OCI-LY1 (cell line): ENCODE data around the gene CSNK2A1.

ENCODE experiments used
- H2AFZ ChIP-seq: fragments of 200-600 bp; sonication (generic), shearing (Covaris generic); 2 replicates; pipeline ENCODE4 v1.6.0; 2014; ENCODE audit warnings: antibody characterized with exemption, mild to moderate bottlenecking, low read length
- H3F3A ChIP-seq: fragments of 200-600 bp; sonication (generic), shearing (Covaris generic); 2 replicates; pipeline ENCODE4 v1.6.0; 2014; ENCODE audit warnings: mild to moderate bottlenecking, antibody characterized with exemption, low read length, moderate library complexity; ENCODE audit not compliant: insufficient read depth
- H3K27ac ChIP-seq: fragments of 200-600 bp; sonication (generic); 2 replicates; pipeline ENCODE4 v1.5.1; 2014; ENCODE audit warnings: low read length, mixed run types, mild to moderate bottlenecking, low read depth; ENCODE audit not compliant: poor library complexity, severe bottlenecking
- H3K27me3 ChIP-seq: fragments of 200-600 bp; sonication (generic); 2 replicates; pipeline ENCODE4 v1.6.0; 2014; ENCODE audit warnings: antibody characterized with exemption, mild to moderate bottlenecking, low read length, moderate library complexity; ENCODE audit not compliant: insufficient read depth
- H3K36me3 ChIP-seq: fragments of 200-600 bp; sonication (generic); 2 replicates; pipeline ENCODE4 v1.6.1; 2014; ENCODE audit warnings: mild to moderate bottlenecking, antibody characterized with exemption, low read length, moderate library complexity, mixed read lengths; ENCODE audit not compliant: insufficient read depth
- H3K4me1 ChIP-seq: fragments of 200-600 bp; sonication (generic); 2 replicates; pipeline ENCODE4 v1.5.1; 2014; ENCODE audit warnings: mild to moderate bottlenecking, low read length, moderate library complexity; ENCODE audit not compliant: insufficient read depth, severe bottlenecking
- H3K4me2 ChIP-seq: fragments of 200-600 bp; sonication (generic), shearing (Covaris generic); 2 replicates; pipeline ENCODE4 v1.6.1; 2014; ENCODE audit warnings: low read length
- H3K4me3 ChIP-seq: fragments of 200-600 bp; sonication (generic); 2 replicates; pipeline ENCODE4 v1.5.1; 2014; ENCODE audit warnings: low read length, low read depth, mild to moderate bottlenecking, mixed read lengths; ENCODE audit not compliant: poor library complexity, severe bottlenecking
- H3K79me2 ChIP-seq: fragments of 200-600 bp; shearing (Covaris generic); 2 replicates; pipeline ENCODE4 v1.6.1; 2016; ENCODE audit warnings: mixed run types, low read length, mixed read lengths; ENCODE audit not compliant: insufficient read depth
- H3K9ac ChIP-seq: fragments of 200-600 bp; sonication (generic), shearing (Covaris generic); 2 replicates; pipeline ENCODE4 v1.6.1; 2014; ENCODE audit warnings: mild to moderate bottlenecking, low read length, mixed read lengths
- H3K9me2 ChIP-seq: fragments of 200-600 bp; sonication (generic), shearing (Covaris generic); 2 replicates; pipeline ENCODE4 v1.6.1; 2014; ENCODE audit warnings: low read depth, mild to moderate bottlenecking, low read length, mixed read lengths
- H3K9me3 ChIP-seq: fragments of 200-600 bp; shearing (Covaris generic); 2 replicates; pipeline ENCODE4 v1.6.1; 2014; ENCODE audit warnings: low read length, mixed read lengths
- H4K20me1 ChIP-seq: fragments of 200-600 bp; sonication (generic), shearing (Covaris generic); 2 replicates; pipeline ENCODE4 v1.6.0; 2016; ENCODE audit warnings: mild to moderate bottlenecking, low read length; ENCODE audit not compliant: insufficient read depth
- EZH2 ChIP-seq: fragments of 200-600 bp; sonication (generic), shearing (Covaris generic); IDR thresholded peaks from 2 replicates; pipeline ENCODE4 v1.8.0; 2017; ENCODE audit warnings: borderline replicate concordance, mixed run types, mild to moderate bottlenecking, antibody characterized with exemption, low read length, moderate library complexity, mixed read lengths
- TF ChIP-seq, protein P1 (sequence below): fragments of 200-600 bp; sonication (generic), shearing (Covaris generic); IDR thresholded peaks from 2 replicates; pipeline ENCODE4 v1.5.1; 2017; ENCODE audit warnings: mild to moderate bottlenecking, antibody characterized with exemption, low read length, moderate library complexity, mixed read lengths

CSNK2A1 gene

DNA sequence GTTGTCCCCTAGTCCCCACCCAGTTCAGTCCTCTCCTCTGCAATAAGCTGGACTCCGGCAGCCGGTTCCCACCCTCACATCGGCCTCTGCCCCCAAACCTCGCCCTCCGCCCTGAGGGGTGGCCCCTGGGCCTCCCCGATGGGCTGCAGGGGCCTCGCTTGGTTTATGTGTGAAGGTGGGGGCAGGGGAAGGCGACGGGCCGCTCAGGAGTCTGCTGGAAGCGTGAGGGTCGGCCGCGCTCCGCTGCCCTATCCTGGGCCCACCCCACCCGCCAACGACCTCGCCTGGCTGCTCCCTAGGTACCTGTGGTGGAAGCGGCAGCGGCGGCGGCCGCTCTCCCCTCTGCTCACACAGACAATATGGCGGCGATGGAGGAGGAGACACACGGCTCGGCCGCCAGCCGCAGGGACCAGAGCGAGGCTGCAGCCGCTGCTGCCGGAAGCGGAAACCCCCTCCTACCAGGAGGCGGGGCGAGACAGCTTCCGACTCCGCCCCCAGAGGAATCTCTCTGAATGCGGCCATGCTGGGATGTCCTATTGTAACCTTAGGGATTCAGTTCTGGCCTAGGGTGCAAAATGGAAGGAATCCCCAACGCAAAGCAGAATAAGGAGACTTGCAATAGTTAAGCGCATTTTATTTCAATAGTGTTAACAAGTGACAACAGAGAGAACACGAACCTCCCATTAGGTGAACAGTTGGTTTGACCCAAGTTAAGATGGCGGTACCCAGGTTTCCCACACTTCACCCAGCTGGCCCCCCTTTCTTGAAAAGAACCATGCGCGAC is at the start of gene CSNK2A1:
Gene CSNK2A1 (minus strand): TSS at position 422 of the 784 bp plus-strand sequence. CDS start 35,239 bp downstream, outside the sequence.
- TF ChIP-seq EZH2: no peak
- TF ChIP-seq, protein P1, sequence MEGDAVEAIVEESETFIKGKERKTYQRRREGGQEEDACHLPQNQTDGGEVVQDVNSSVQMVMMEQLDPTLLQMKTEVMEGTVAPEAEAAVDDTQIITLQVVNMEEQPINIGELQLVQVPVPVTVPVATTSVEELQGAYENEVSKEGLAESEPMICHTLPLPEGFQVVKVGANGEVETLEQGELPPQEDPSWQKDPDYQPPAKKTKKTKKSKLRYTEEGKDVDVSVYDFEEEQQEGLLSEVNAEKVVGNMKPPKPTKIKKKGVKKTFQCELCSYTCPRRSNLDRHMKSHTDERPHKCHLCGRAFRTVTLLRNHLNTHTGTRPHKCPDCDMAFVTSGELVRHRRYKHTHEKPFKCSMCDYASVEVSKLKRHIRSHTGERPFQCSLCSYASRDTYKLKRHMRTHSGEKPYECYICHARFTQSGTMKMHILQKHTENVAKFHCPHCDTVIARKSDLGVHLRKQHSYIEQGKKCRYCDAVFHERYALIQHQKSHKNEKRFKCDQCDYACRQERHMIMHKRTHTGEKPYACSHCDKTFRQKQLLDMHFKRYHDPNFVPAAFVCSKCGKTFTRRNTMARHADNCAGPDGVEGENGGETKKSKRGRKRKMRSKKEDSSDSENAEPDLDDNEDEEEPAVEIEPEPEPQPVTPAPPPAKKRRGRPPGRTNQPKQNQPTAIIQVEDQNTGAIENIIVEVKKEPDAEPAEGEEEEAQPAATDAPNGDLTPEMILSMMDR: no peak

DNA sequence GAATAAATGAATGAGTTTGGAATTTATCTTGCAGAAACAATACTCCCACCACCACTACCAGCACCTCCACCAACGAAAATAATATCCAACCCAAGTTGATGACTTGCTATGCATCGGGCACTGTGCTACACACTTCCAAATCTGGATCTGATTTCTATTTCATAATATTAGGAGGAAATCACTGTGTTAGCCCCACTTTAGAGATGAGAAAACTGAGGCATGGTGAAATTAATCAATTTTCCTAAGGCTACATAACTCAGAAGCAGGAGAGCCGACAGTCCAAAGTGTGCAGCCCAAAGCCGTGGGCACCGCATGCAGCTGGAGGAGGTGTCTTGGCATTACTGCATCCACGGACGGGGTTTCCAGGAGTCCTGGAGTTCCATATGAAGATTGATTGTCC is 48.9 kb upstream of the CSNK2A1 start:
- Histone ChIP-seq H4K20me1 (no peaks in the 10 kb centered on the region), H3K4me3 (no peak overlapping the region), H3K4me1 (peaks cover 15% of the 10 kb centered on the region), H3K27ac (no peak overlapping the region), H3F3A (no peaks in the 10 kb centered on the region), H3K36me3 (no peaks in the 10 kb centered on the region), H3K4me2 (no peak overlapping the region), H3K9me2 (no peaks in the 10 kb centered on the region), H3K9ac (no peak overlapping the region), H3K79me2 (no peaks in the 10 kb centered on the region), H3K9me3 (no peaks in the 10 kb centered on the region), H3K27me3 (no peaks in the 10 kb centered on the region), H2AFZ (no peak overlapping the region)
- TF ChIP-seq, protein P1: no peak
- TF ChIP-seq EZH2: no peak

More for the DNA sequence above, at the start of gene CSNK2A1:
- H3K9me2 ChIP-seq: no peaks in the 10 kb centered on the region
- peaks cover 21% of the 10 kb centered on the region for H3K9me3 ChIP-seq
- H3K4me1 ChIP-seq: peaks cover 38% of the 10 kb centered on the region
- H3K27me3 ChIP-seq: no peaks in the 10 kb centered on the region
- H3F3A ChIP-seq: no peaks in the 10 kb centered on the region
- peak within 1 kb of the TSS; percentile 98 for H3K9ac ChIP-seq
- no peaks in the 10 kb centered on the region for H4K20me1 ChIP-seq
- H3K36me3 ChIP-seq: peaks cover 37% of the 10 kb centered on the region
- H3K4me2 ChIP-seq: peak within 1 kb of the TSS; percentile 86
- H3K4me3 ChIP-seq: peak within 1 kb of the TSS; percentile 96
- peak within 1 kb of the TSS; percentile 75 for H3K27ac ChIP-seq
- peak within 1 kb of the TSS; percentile 50 for H2AFZ ChIP-seq
- H3K79me2 ChIP-seq: peaks cover 48% of the 10 kb centered on the region

DNA sequence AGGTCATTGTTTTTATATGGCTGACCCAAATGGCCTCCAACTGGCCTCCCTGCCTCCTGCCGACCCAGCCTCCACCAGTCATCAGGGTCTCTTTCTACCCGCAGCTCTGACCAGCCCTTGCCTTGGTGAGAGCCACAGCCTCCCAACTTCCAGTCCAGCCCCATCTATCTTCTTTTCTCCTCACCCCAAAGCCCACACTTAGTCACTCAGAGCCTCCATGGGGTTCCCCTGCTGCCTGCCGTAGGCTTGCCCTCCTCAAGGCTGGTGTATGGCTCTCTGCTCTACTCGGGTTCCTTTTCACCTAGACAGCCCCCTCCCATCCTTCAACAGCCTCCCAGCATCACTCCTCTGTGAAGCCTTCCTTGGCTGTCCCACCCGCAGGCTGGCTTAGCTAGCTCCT is 48.4 kb upstream of the CSNK2A1 start:
- H2AFZ ChIP-seq: no peak overlapping the region
- H3K27ac ChIP-seq: no peak overlapping the region
- no peak overlapping the region for H3K4me2 ChIP-seq
- H3K9me2 ChIP-seq: no peaks in the 10 kb centered on the region
- no peaks in the 10 kb centered on the region for H3K9me3 ChIP-seq
- H3K4me3 ChIP-seq: no peak overlapping the region
- H3K27me3 ChIP-seq: no peaks in the 10 kb centered on the region
- H3K4me1 ChIP-seq: peaks cover 15% of the 10 kb centered on the region
- H4K20me1 ChIP-seq: no peaks in the 10 kb centered on the region
- H3K9ac ChIP-seq: no peak overlapping the region
- H3F3A ChIP-seq: no peaks in the 10 kb centered on the region
- no peaks in the 10 kb centered on the region for H3K79me2 ChIP-seq
- TF ChIP-seq EZH2: no peak
- TF ChIP-seq, protein P1: no peak
- no peaks in the 10 kb centered on the region for H3K36me3 ChIP-seq
